ENCODE measurements around the gene CLDN16. TPM values are rescaled to one million over a fixed set of nuclear protein-coding genes. Genes with fewer than 3 reads are reported as not detected.

CLDN16 gene
- total RNA-seq, 1 experiment from 2014 or later = not detected

DNA sequence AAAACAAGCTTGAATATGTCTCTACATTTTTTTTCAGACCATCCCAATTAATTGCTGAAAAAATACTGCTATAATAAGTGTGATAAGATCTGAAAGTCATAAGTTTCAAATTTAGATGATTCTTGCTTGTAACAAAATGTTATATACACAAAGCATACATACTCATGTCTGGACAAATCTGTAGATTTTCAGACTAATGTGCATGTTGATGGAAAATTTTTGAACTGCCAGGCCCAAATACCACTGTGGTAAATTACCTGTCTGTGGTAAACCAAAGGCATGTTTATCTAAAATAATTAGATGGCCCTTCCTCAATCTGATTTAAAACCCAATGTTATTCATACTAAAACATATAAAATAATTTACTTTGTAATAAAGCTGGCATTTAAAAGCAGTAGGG is 31.7 kb upstream of the CLDN16 start:
- Histone ChIP-seq H3K79me2 (ENCODE audit: insufficient read depth, low read length) (no peaks in the 10 kb centered on the region), H3K9ac (ENCODE audit: low read length) (no peak overlapping the region), H3K27ac (ENCODE audit: low read depth, low read length) (no peak overlapping the region), H3K4me2 (ENCODE audit: low read length) (no peak overlapping the region), H3K36me3 (ENCODE audit: control insufficient read depth in 1 of 2, insufficient read depth in 2 of 2, low read length in 2 of 2) (no peaks in the 10 kb centered on the region), H2AFZ (ENCODE audit: low read depth, low read length, poor library complexity, severe bottlenecking) (peak overlapping the region; percentile 6), H3K9me2 (ENCODE audit: insufficient read depth) (no peaks in the 10 kb centered on the region), H3K4me1 (ENCODE audit: control insufficient read depth in 1 of 2, insufficient read depth in 2 of 2, low read length in 2 of 2) (no peaks in the 10 kb centered on the region), H3K4me3 (replicated peaks in 1 of 2; ENCODE audit: low read depth in 1 of 2, low read length in 2 of 2) (no peak overlapping the region), H3K9me3 (ENCODE audit: control insufficient read depth in 1 of 2, insufficient read depth in 1 of 2, low read depth in 1 of 2, low read length in 2 of 2) (no peaks in the 10 kb centered on the region), H4K20me1 (ENCODE audit: insufficient read depth) (no peaks in the 10 kb centered on the region), H3K27me3 (ENCODE audit: insufficient read depth, low read length) (no peaks in the 10 kb centered on the region)
- no peak for TF ChIP-seq POLR2A (IDR thresholded peaks at IDR 0.05; ENCODE audit: borderline replicate concordance, extremely low read depth, insufficient read depth, insufficient read length)
- TF ChIP-seq CBX3 (IDR thresholded peaks at IDR 0.05; ENCODE audit: low read depth) = no peak
- TF ChIP-seq, protein P1, sequence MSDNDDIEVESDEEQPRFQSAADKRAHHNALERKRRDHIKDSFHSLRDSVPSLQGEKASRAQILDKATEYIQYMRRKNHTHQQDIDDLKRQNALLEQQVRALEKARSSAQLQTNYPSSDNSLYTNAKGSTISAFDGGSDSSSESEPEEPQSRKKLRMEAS (IDR thresholded peaks at IDR 0.05) = no peak
- TF ChIP-seq, protein P2, sequence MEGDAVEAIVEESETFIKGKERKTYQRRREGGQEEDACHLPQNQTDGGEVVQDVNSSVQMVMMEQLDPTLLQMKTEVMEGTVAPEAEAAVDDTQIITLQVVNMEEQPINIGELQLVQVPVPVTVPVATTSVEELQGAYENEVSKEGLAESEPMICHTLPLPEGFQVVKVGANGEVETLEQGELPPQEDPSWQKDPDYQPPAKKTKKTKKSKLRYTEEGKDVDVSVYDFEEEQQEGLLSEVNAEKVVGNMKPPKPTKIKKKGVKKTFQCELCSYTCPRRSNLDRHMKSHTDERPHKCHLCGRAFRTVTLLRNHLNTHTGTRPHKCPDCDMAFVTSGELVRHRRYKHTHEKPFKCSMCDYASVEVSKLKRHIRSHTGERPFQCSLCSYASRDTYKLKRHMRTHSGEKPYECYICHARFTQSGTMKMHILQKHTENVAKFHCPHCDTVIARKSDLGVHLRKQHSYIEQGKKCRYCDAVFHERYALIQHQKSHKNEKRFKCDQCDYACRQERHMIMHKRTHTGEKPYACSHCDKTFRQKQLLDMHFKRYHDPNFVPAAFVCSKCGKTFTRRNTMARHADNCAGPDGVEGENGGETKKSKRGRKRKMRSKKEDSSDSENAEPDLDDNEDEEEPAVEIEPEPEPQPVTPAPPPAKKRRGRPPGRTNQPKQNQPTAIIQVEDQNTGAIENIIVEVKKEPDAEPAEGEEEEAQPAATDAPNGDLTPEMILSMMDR (IDR thresholded peaks at IDR 0.05 in 2 of 3, conservative IDR thresholded peaks at IDR 0.05 in 1 of 3; ENCODE audit: borderline replicate concordance in 1 of 3, insufficient read depth in 1 of 3, low read depth in 2 of 3, low read length in 2 of 3) = no peak
- TF ChIP-seq SIN3A (IDR thresholded peaks at IDR 0.05; ENCODE audit: low read depth) = no peak
- no peak for TF ChIP-seq JUND (IDR thresholded peaks at IDR 0.05)
- TF ChIP-seq, protein P3, sequence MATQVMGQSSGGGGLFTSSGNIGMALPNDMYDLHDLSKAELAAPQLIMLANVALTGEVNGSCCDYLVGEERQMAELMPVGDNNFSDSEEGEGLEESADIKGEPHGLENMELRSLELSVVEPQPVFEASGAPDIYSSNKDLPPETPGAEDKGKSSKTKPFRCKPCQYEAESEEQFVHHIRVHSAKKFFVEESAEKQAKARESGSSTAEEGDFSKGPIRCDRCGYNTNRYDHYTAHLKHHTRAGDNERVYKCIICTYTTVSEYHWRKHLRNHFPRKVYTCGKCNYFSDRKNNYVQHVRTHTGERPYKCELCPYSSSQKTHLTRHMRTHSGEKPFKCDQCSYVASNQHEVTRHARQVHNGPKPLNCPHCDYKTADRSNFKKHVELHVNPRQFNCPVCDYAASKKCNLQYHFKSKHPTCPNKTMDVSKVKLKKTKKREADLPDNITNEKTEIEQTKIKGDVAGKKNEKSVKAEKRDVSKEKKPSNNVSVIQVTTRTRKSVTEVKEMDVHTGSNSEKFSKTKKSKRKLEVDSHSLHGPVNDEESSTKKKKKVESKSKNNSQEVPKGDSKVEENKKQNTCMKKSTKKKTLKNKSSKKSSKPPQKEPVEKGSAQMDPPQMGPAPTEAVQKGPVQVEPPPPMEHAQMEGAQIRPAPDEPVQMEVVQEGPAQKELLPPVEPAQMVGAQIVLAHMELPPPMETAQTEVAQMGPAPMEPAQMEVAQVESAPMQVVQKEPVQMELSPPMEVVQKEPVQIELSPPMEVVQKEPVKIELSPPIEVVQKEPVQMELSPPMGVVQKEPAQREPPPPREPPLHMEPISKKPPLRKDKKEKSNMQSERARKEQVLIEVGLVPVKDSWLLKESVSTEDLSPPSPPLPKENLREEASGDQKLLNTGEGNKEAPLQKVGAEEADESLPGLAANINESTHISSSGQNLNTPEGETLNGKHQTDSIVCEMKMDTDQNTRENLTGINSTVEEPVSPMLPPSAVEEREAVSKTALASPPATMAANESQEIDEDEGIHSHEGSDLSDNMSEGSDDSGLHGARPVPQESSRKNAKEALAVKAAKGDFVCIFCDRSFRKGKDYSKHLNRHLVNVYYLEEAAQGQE (IDR thresholded peaks at IDR 0.05; ENCODE audit: low read depth) = no peak
- ATAC-seq (no peak), DNase-seq (ENCODE audit: low read depth, low spot score) (no peak)
- ChIA-PET RAD21 (ENCODE audit: low non-redundant PET in 1 of 2, low total read pairs in 2 of 2, uncharacterized antibody in 2 of 2, unreplicated experiment in 2 of 2) (no interaction called here), POLR2A (no interaction called here), CTCF (interaction anchor here (1.4 kb wide), 1 partner anchor 28 kb away, joined by 3 read pairs; no protein-coding TSS in a partner anchor)
- intact Hi-C loops (cut with micrococcal nuclease) = no loop called here
- BruUV-seq (replicated peaks) = no TSS peak

Data from HCT116 (cell line).